Endothelial cell of umbilical vein (primary cell): ENCODE measurements around the gene LAMTOR4. TPM values are rescaled to one million over a fixed set of nuclear protein-coding genes. Genes with fewer than 3 reads are reported as not detected.

Source experiments
- BruUV-seq: library from RNA; stranded (reverse); fragments of 400-500 nt; replicated peaks from 2 replicates; lab custom pipeline; 2021; lab: Mats Ljungman, UMichigan
- CTCF ChIA-PET: fragments of 300-600, 350-600 bp; sonication (Branson Sonifier 250); formaldehyde crosslinking; loops from one replicate; lab custom pipeline; 2021; ENCODE audit warnings: antibody characterized with exemption, inconsistent platforms; lab: Charles Lee
- POLR2A ChIA-PET: fragments of 300-600, 350-600 bp; sonication (Branson Sonifier 250); formaldehyde crosslinking; loops from one replicate; lab custom pipeline; 2021; ENCODE audit warnings: antibody characterized with exemption, inconsistent platforms; lab: Charles Lee
- DNase-seq: peaks from one replicate; pipeline ENCODE4 v3.0.0-alpha.2; 2011; ENCODE audit warnings: low read depth, low spot score
- FAIRE-seq: peaks from 2 replicates; lab custom pipeline; 2011; peaks lifted over from hg19 to GRCh38; lab: Jason Lieb, UNC
- H2AFZ ChIP-seq: 2 replicates; pipeline ENCODE4 v1.6.0; 2012; ENCODE audit warnings: low read depth, low read length, control low read depth, inconsistent platforms
- H3K27ac ChIP-seq: 2 replicates; pipeline ENCODE4 v1.5.1; 2011; ENCODE audit warnings: low read depth, mild to moderate bottlenecking, control low read depth, low read length, moderate library complexity; ENCODE audit not compliant: insufficient read depth
- H3K27me3 ChIP-seq, 2 experiments: 2 replicates each; pipeline versions ENCODE4 v1.6.0 to v1.6.1; 2011; ENCODE audit warnings: low read length in 2 of 2, mixed read lengths in 1 of 2; ENCODE audit not compliant: control insufficient read depth in 2 of 2, insufficient read depth in 2 of 2
- H3K36me3 ChIP-seq, 2 experiments: 2 replicates in 1 of 2; 3 replicates in 1 of 2; pipeline ENCODE4 v1.5.1; 2011; ENCODE audit warnings: low read length in 2 of 2, mild to moderate bottlenecking in 1 of 2, moderate library complexity in 1 of 2; ENCODE audit not compliant: control insufficient read depth in 2 of 2, insufficient read depth in 2 of 2; ENCODE audit errors: extremely low read depth in 1 of 2
- H3K4me1 ChIP-seq: 3 replicates; pipeline ENCODE4 v1.5.1; 2011; ENCODE audit warnings: mild to moderate bottlenecking, low read length; ENCODE audit not compliant: control insufficient read depth, insufficient read depth; ENCODE audit errors: extremely low read depth
- H3K4me2 ChIP-seq: 2 replicates; pipeline ENCODE4 v1.6.1; 2011; ENCODE audit warnings: low read length, control low read depth, mixed read lengths; ENCODE audit not compliant: insufficient read depth
- H3K4me3 ChIP-seq, 3 experiments: fragments of 200-600 bp in 1 of 3; sonication (generic), shearing (Covaris generic) in 1 of 3; replicated peaks in 1 of 3; 2 replicates each; pipeline ENCODE4 v1.5.1; 2011 to 2016; ENCODE audit warnings: control low read depth in 3 of 3, low read length in 3 of 3, mild to moderate bottlenecking in 2 of 3, inconsistent platforms in 1 of 3, low read depth in 1 of 3, moderate library complexity in 1 of 3; ENCODE audit not compliant: insufficient read depth in 1 of 3
- H3K79me2 ChIP-seq: 2 replicates; pipeline ENCODE4 v1.6.0; 2012; ENCODE audit warnings: low read length, inconsistent platforms; ENCODE audit not compliant: control insufficient read depth, insufficient read depth
- H3K9ac ChIP-seq: replicated peaks from 2 replicates; pipeline ENCODE3; 2011; ENCODE audit warnings: low read length, control low read depth; ENCODE audit not compliant: insufficient read depth; ENCODE audit errors: extremely low read depth
- H3K9me1 ChIP-seq: replicated peaks from 3 replicates; pipeline ENCODE4 v1.6.0; 2011; ENCODE audit warnings: mild to moderate bottlenecking, low read length; ENCODE audit not compliant: control insufficient read depth, insufficient read depth; ENCODE audit errors: extremely low read depth
- H3K9me3 ChIP-seq: replicated peaks from 2 replicates; pipeline ENCODE4 v1.5.1; 2012; ENCODE audit warnings: low read length, inconsistent platforms; ENCODE audit not compliant: control insufficient read depth, insufficient read depth
- H4K20me1 ChIP-seq: replicated peaks from 2 replicates; pipeline ENCODE3; 2011; ENCODE audit warnings: mild to moderate bottlenecking, low read length; ENCODE audit not compliant: control insufficient read depth, insufficient read depth; ENCODE audit errors: extremely low read depth
- FOS ChIP-seq: IDR thresholded peaks from 2 replicates; pipeline ENCODE4 v1.6.1; 2011; ENCODE audit warnings: mild to moderate bottlenecking, low read length, moderate library complexity, borderline replicate concordance; ENCODE audit not compliant: insufficient read depth
- GATA2 ChIP-seq: IDR thresholded peaks from 2 replicates; pipeline ENCODE4 v1.7.0; 2011; ENCODE audit warnings: low read depth, mild to moderate bottlenecking, moderate library complexity, mixed read lengths, low read length; ENCODE audit not compliant: insufficient read length, insufficient read depth
- JUN ChIP-seq: IDR thresholded peaks from 2 replicates; pipeline ENCODE4 v1.6.1; 2011; ENCODE audit warnings: borderline replicate concordance, low read depth; ENCODE audit not compliant: insufficient read length, insufficient read depth
- MAX ChIP-seq: IDR thresholded peaks from 2 replicates; pipeline ENCODE4 v1.6.1; 2011; ENCODE audit not compliant: insufficient read depth, insufficient read length
- MYC ChIP-seq: IDR thresholded peaks from one replicate; pipeline ENCODE4 v1.6.1; 2011; ENCODE audit warnings: mild to moderate bottlenecking, low read depth, low read length
- POLR2A ChIP-seq: IDR thresholded peaks from 2 replicates; pipeline ENCODE4 v1.6.1; 2012; ENCODE audit warnings: low read depth, mild to moderate bottlenecking, control low read depth, low read length
- POLR2AphosphoS5 ChIP-seq: IDR thresholded peaks from 2 replicates; pipeline ENCODE4 v1.6.1; 2012; ENCODE audit warnings: low read depth, mild to moderate bottlenecking, control low read depth, low read length, moderate library complexity; ENCODE audit not compliant: insufficient read depth
- dilution Hi-C: fragments of 300-500 bp; cut with MboI; formaldehyde crosslinking; loops from one replicate; pipeline ENCODE4 v1.15.0; 2019; ENCODE audit warnings: low sequenced_read_pairs; ENCODE audit not compliant: extremely low pct_ligation_motif_present
- intact Hi-C: fragments of 100-400 bp; cut with micrococcal nuclease; formaldehyde crosslinking; loops from one replicate; pipeline ENCODE4 v1.10.0; 2022
- polyA plus RNA-seq, 4 experiments: library from polyadenylated mRNA; depleted of rRNA in 3 of 4; stranded (reverse) in 3 of 4; unstranded in 1 of 4; fragments of >200 nt; gene quantifications; 2 replicates each; pipeline versions ENCODE4 v1.2.1 to v1.2.3, GENCODE V29; 2011 to 2012; ENCODE audit warnings: missing spikeins in 1 of 4
- total RNA-seq: library from RNA; stranded (reverse); gene quantifications from 2 replicates; pipeline ENCODE4 v1.2.3, GENCODE V29; 2021
- TF ChIP-seq, protein P1 (sequence below), 2 donors: IDR thresholded peaks; 1 replicate in 1 of 2; 2 replicates in 1 of 2; pipeline ENCODE4 v1.5.1; 2011; ENCODE audit warnings: low read length in 2 of 2, mild to moderate bottlenecking in 2 of 2, moderate library complexity in 2 of 2, control low read depth in 1 of 2, inconsistent platforms in 1 of 2, low read depth in 1 of 2; ENCODE audit not compliant: insufficient read depth in 1 of 2; ENCODE audit errors: extremely low read depth in 1 of 2

LAMTOR4 gene
- total and polyA plus RNA-seq, 2 donors (not counting 3 experiments of a cell fraction or from before 2014, with no cell fraction given), result 139 to 520 TPM

- dilution Hi-C loops (no loop called here), intact Hi-C loops (no loop called here)
- H3K27ac ChIP-seq, result no peak overlapping the region
- H4K20me1 ChIP-seq, result no peaks in the 10 kb centered on the region
- FAIRE-seq (no peak), DNase-seq (no peak)
- no peak for TF ChIP-seq MYC
- TF ChIP-seq FOS, result no peak
- no peak for TF ChIP-seq JUN
- TF ChIP-seq POLR2A, result no peak
- no peak for TF ChIP-seq GATA2
- TF ChIP-seq, protein P1, sequence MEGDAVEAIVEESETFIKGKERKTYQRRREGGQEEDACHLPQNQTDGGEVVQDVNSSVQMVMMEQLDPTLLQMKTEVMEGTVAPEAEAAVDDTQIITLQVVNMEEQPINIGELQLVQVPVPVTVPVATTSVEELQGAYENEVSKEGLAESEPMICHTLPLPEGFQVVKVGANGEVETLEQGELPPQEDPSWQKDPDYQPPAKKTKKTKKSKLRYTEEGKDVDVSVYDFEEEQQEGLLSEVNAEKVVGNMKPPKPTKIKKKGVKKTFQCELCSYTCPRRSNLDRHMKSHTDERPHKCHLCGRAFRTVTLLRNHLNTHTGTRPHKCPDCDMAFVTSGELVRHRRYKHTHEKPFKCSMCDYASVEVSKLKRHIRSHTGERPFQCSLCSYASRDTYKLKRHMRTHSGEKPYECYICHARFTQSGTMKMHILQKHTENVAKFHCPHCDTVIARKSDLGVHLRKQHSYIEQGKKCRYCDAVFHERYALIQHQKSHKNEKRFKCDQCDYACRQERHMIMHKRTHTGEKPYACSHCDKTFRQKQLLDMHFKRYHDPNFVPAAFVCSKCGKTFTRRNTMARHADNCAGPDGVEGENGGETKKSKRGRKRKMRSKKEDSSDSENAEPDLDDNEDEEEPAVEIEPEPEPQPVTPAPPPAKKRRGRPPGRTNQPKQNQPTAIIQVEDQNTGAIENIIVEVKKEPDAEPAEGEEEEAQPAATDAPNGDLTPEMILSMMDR (IDR thresholded peaks at IDR 0.05; ENCODE audit: extremely low read depth in 1 of 2, insufficient read depth in 1 of 2, low read depth in 1 of 2, low read length in 2 of 2), result no peak
- no peak for TF ChIP-seq MAX
- no peak for TF ChIP-seq POLR2AphosphoS5
- H3K36me3 ChIP-seq, result peaks cover 0 to 17% of the 10 kb centered on the region in 2 experiments
- H2AFZ ChIP-seq, result no peak overlapping the region
- ChIA-PET CTCF (interaction anchor here (0.8 to 3.0 kb wide), 4 partner anchors 13 to 24 kb away, joined by 3 to 10 read pairs (median 5); partner anchors contain the start of gene GAL3ST4), POLR2A (no interaction called here)
- no peak overlapping the region for H3K4me2 ChIP-seq
- BruUV-seq, result no TSS peak
- no peak overlapping the region for H3K4me3 ChIP-seq
- H3K9me1 ChIP-seq, result no peaks in the 10 kb centered on the region
- no peak overlapping the region for H3K9ac ChIP-seq
- no peaks in the 10 kb centered on the region for H3K9me3 ChIP-seq
- H3K79me2 ChIP-seq, result peaks cover 6% of the 10 kb centered on the region
- peaks cover 14% of the 10 kb centered on the region for H3K4me1 ChIP-seq
- H3K27me3 ChIP-seq, result no peaks in the 10 kb centered on the region
These were observed 6.2 kb downstream of the LAMTOR4 start for GRCh38 chr7:100154651-100155491.
